H1 (cell line): ENCODE results near the gene RNASE3. TPM values are rescaled to one million over a fixed set of nuclear protein-coding genes. Genes with fewer than 3 reads are reported as not detected.
"Not testable (repeated sequence)": the region's sequence is repeated elsewhere in the genome, so short reads cannot be mapped to it uniquely, and the experiment has no call there.

Experiments
- CTCF ChIA-PET: fragments of 300-600 bp; sonication (Branson Sonifier 250); formaldehyde crosslinking; loops from one replicate; lab custom pipeline; 2021; ENCODE audit not compliant: partially characterized antibody; lab: Charles Lee
- POLR2A ChIA-PET: fragments of 300-600 bp; sonication (Branson Sonifier 250); formaldehyde crosslinking; loops from one replicate; lab custom pipeline; 2021; ENCODE audit warnings: inconsistent platforms; ENCODE audit not compliant: partially characterized antibody; lab: Charles Lee
- DNase-seq, 2 experiments: peaks; one replicate each; pipeline versions ENCODE4 v3.0.0 to v3.0.0-alpha.2; 2010 to 2022; ENCODE audit warnings: low spot score in 2 of 2, low read depth in 1 of 2, mixed read lengths in 1 of 2
- FAIRE-seq: peaks from 2 replicates; lab custom pipeline; 2011; peaks lifted over from hg19 to GRCh38; lab: Jason Lieb, UNC
- H2AFZ ChIP-seq: 2 replicates; pipeline ENCODE4 v1.8.1; 2012; ENCODE audit warnings: low read length, inconsistent platforms
- H2AK5ac ChIP-seq: 2 replicates; pipeline ENCODE4 v1.6.1; 2013; ENCODE audit warnings: low read depth, low read length
- H2BK120ac ChIP-seq: replicated peaks from 2 replicates; pipeline ENCODE3; 2013; ENCODE audit warnings: low read depth, low read length, inconsistent platforms
- H2BK12ac ChIP-seq: 2 replicates; pipeline ENCODE4 v1.6.1; 2013; ENCODE audit warnings: low read depth, low read length
- H2BK15ac ChIP-seq: 2 replicates; pipeline ENCODE4 v1.6.1; 2013; ENCODE audit warnings: low read length
- H2BK20ac ChIP-seq: 2 replicates; pipeline ENCODE4 v1.6.1; 2013; ENCODE audit warnings: low read length
- H2BK5ac ChIP-seq: 2 replicates; pipeline ENCODE4 v1.6.1; 2013; ENCODE audit warnings: low read depth, low read length
- H3K14ac ChIP-seq: 2 replicates; pipeline ENCODE4 v1.6.1; 2013; ENCODE audit warnings: inconsistent platforms; ENCODE audit not compliant: insufficient read length
- H3K18ac ChIP-seq: 2 replicates; pipeline ENCODE4 v1.6.1; 2013; ENCODE audit warnings: low read length; ENCODE audit errors: extremely low read depth
- H3K23ac ChIP-seq: 2 replicates; pipeline ENCODE4 v1.6.1; 2013; ENCODE audit warnings: inconsistent platforms; ENCODE audit not compliant: insufficient read length
- H3K23me2 ChIP-seq: 2 replicates; pipeline ENCODE4 v1.6.1; 2013; ENCODE audit warnings: low read depth, low read length
- H3K27ac ChIP-seq: 2 replicates; pipeline ENCODE4 v1.6.1; 2011; ENCODE audit warnings: low read depth, low read length, inconsistent platforms
- H3K27me3 ChIP-seq, 4 experiments: replicated peaks in 1 of 4; 1 replicate in 1 of 4; 2 replicates in 3 of 4; pipeline versions ENCODE4 v1.6.1 to v1.8.1; 2011 to 2013; ENCODE audit warnings: low read length in 3 of 4, mild to moderate bottlenecking in 3 of 4, inconsistent platforms in 2 of 4, mixed read lengths in 2 of 4, moderate library complexity in 1 of 4; ENCODE audit not compliant: control insufficient read depth in 3 of 4, insufficient read depth in 3 of 4; ENCODE audit errors: extremely low read depth in 1 of 4
- H3K36me3 ChIP-seq, 4 experiments: 2 replicates each; pipeline versions ENCODE4 v1.6.1 to v1.8.1; 2011 to 2013; ENCODE audit warnings: mild to moderate bottlenecking in 4 of 4, low read length in 3 of 4, moderate library complexity in 2 of 4, control low read depth in 1 of 4, inconsistent platforms in 1 of 4; ENCODE audit not compliant: insufficient read depth in 4 of 4, control insufficient read depth in 2 of 4
- H3K4ac ChIP-seq: replicated peaks from 2 replicates; pipeline ENCODE3; 2013; ENCODE audit warnings: low read length, low read depth, mixed read lengths, inconsistent platforms; ENCODE audit not compliant: insufficient read length
- H3K4me1 ChIP-seq, 4 experiments: replicated peaks in 1 of 4; 1 replicate in 1 of 4; 2 replicates in 3 of 4; pipeline versions ENCODE4 v1.6.1 to v1.8.1; 2011 to 2013; ENCODE audit warnings: low read length in 3 of 4, inconsistent platforms in 2 of 4, mixed read lengths in 1 of 4; ENCODE audit not compliant: insufficient read depth in 4 of 4, control insufficient read depth in 3 of 4
- H3K4me2 ChIP-seq, 2 experiments: 2 replicates each; pipeline versions ENCODE4 v1.6.1 to v1.8.1; 2011 to 2013; ENCODE audit warnings: low read depth in 2 of 2, low read length in 2 of 2, control low read depth in 1 of 2, inconsistent platforms in 1 of 2, mild to moderate bottlenecking in 1 of 2; ENCODE audit not compliant: insufficient read depth in 1 of 2
- H3K4me3 ChIP-seq, 4 experiments: fragments of 200-600, 300-600 bp in 1 of 4; sonication (generic), shearing (Covaris generic), sonication (Bioruptor Twin) in 1 of 4; 2 replicates each; pipeline versions ENCODE4 v1.5.1 to v1.8.1; 2011 to 2016; ENCODE audit warnings: low read length in 4 of 4, low read depth in 3 of 4, control low read depth in 2 of 4, inconsistent platforms in 2 of 4, mild to moderate bottlenecking in 2 of 4, mixed read lengths in 1 of 4, moderate library complexity in 1 of 4; ENCODE audit not compliant: insufficient read depth in 2 of 4; ENCODE audit errors: extremely low read depth in 1 of 4
- H3K56ac ChIP-seq: replicated peaks from 2 replicates; pipeline ENCODE3; 2013; ENCODE audit warnings: low read depth, mild to moderate bottlenecking, mixed read lengths, low read length, inconsistent platforms; ENCODE audit not compliant: insufficient read length
- H3K79me1 ChIP-seq: 2 replicates; pipeline ENCODE4 v1.6.1; 2013; ENCODE audit warnings: low read depth, low read length, control low read depth
- H3K79me2 ChIP-seq, 2 experiments: 2 replicates each; pipeline versions ENCODE4 v1.6.1 to v1.8.1; 2012 to 2013; ENCODE audit warnings: low read length in 2 of 2, mild to moderate bottlenecking in 2 of 2, inconsistent platforms in 1 of 2; ENCODE audit not compliant: insufficient read depth in 2 of 2, control insufficient read depth in 1 of 2
- H3K9ac ChIP-seq, 4 experiments: replicated peaks in 1 of 4; 1 replicate in 1 of 4; 2 replicates in 3 of 4; pipeline versions ENCODE4 v1.6.1 to v1.8.1; 2011 to 2013; ENCODE audit warnings: low read depth in 3 of 4, low read length in 3 of 4, control low read depth in 2 of 4, mild to moderate bottlenecking in 2 of 4, moderate library complexity in 2 of 4, inconsistent platforms in 1 of 4; ENCODE audit errors: extremely low read depth in 1 of 4
- H3K9me3 ChIP-seq, 2 experiments: 2 replicates each; pipeline versions ENCODE4 v1.6.1 to v1.8.1; 2012 to 2013; ENCODE audit warnings: mild to moderate bottlenecking in 2 of 2, moderate library complexity in 2 of 2, control low read depth in 1 of 2, inconsistent platforms in 1 of 2, low read depth in 1 of 2, low read length in 1 of 2, mixed read lengths in 1 of 2; ENCODE audit not compliant: insufficient read depth in 2 of 2
- H4K20me1 ChIP-seq, 2 experiments: replicated peaks in 1 of 2; 2 replicates each; pipeline versions ENCODE3 to v1.8.1; 2011 to 2013; ENCODE audit warnings: inconsistent platforms in 2 of 2, low read length in 2 of 2, mild to moderate bottlenecking in 1 of 2; ENCODE audit not compliant: insufficient read depth in 2 of 2, control insufficient read depth in 1 of 2
- H4K5ac ChIP-seq: 2 replicates; pipeline ENCODE4 v1.6.1; 2013; ENCODE audit warnings: low read length, low read depth, mixed read lengths, inconsistent platforms; ENCODE audit not compliant: insufficient read length
- H4K8ac ChIP-seq: 2 replicates; pipeline ENCODE4 v1.8.0; 2013; ENCODE audit warnings: mild to moderate bottlenecking, moderate library complexity, low read length, inconsistent platforms; ENCODE audit not compliant: insufficient read depth; ENCODE audit errors: extremely low read depth
- H4K91ac ChIP-seq: replicated peaks from 2 replicates; pipeline ENCODE3; 2013; ENCODE audit warnings: low read length, mixed read lengths, inconsistent platforms; ENCODE audit not compliant: insufficient read length
- WGBS, 2 experiments: shearing (Covaris generic) in 1 of 2; methylation state at CpG; one replicate each; pipeline versions ENCODE4 v1.1.6 to v1.1.7; 2013 to 2015; ENCODE audit warnings: low lambda C conversion rate in 2 of 2, mixed read lengths in 2 of 2, inconsistent platforms in 1 of 2, low coverage in 1 of 2, missing lambda C conversion rate in 1 of 2; ENCODE audit not compliant: insufficient replicate concordance in 2 of 2, insufficient coverage in 1 of 2, insufficient read length in 1 of 2; ENCODE audit errors: extremely low coverage in 1 of 2, missing lambda C conversion rate in 1 of 2; 5-methylcytosine and 5-hydroxymethylcytosine counted together
- polyA plus RNA-seq, 7 experiments: library from polyadenylated mRNA; depleted of rRNA in 3 of 7; stranded (reverse) in 5 of 7; unstranded in 2 of 7; fragments of >200 nt in 5 of 7; fragments of 200-250 nt in 2 of 7; gene quantifications; 1 replicate in 5 of 7; 2 replicates in 1 of 7; 4 replicates in 1 of 7; pipeline versions ENCODE4 v1.2.1 to v1.2.3, GENCODE V29; 2011 to 2013; ENCODE audit warnings: missing spikeins in 2 of 7, mixed read lengths in 2 of 7
- total RNA-seq: library from RNA; stranded (reverse); fragmentation: NEBNext Ultra II Directional; extraction: Animal tissue kit (Norgen Biotek cat#: 25700); gene quantifications from 2 replicates; pipeline ENCODE4 v1.2.1, GENCODE V29; 2021

RNASE3 gene
- total and polyA plus RNA-seq, 2 of the 8 experiments (the other 6 are each of a cell fraction or from before 2014, with no cell fraction given) = not detected

DNA sequence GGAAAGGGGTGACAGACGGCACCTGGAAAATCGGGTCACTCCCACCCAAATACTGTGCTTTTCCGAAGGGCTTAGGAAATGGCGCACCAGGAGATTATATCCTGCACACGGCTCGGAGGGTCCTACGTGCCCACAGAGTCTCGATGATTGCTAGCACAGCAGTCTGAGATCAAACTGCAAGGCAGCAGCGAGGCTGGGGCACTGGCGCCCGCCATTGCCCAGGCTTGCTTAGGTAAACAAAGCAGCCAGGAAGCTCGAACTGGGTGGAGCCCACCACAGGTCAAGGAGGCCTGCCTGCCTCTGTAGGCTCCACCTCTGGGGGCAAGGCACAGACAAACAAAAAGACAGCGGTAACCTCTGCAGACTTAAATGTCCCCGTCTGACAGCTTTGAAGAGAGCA lies 19.6 kb downstream of the RNASE3 start:
- H2AK5ac ChIP-seq, H3K4me2 ChIP-seq, H3K9ac ChIP-seq, H3K9me3 ChIP-seq, POLR2A ChIA-PET, H3K36me3 ChIP-seq, H3K79me1 ChIP-seq, H4K8ac ChIP-seq, H2BK20ac ChIP-seq, H3K79me2 ChIP-seq, H3K18ac ChIP-seq, H2BK15ac ChIP-seq, H2BK12ac ChIP-seq, H3K4me3 ChIP-seq, H4K91ac ChIP-seq, DNase-seq, H2AFZ ChIP-seq, H3K56ac ChIP-seq, H3K23ac ChIP-seq, H3K14ac ChIP-seq, H3K4ac ChIP-seq, H3K23me2 ChIP-seq, H3K4me1 ChIP-seq, H4K20me1 ChIP-seq, H2BK5ac ChIP-seq, H3K27ac ChIP-seq, H3K27me3 ChIP-seq, FAIRE-seq, H2BK120ac ChIP-seq, H4K5ac ChIP-seq: not testable (repeated sequence)
- CTCF ChIA-PET = interaction anchor here (1.7 kb wide), 1 partner anchor 60 kb away, joined by 4 read pairs; no protein-coding TSS in a partner anchor
- 85% methylated on average over 13 of the region's 14 CpGs; no CpG with 5 or more reads in 1 of the 2 experiments for WGBS, 2 experiments
